MM.1S (cell line): ENCODE data around the gene CA10.

Experiments
- DNase-seq: peaks from one replicate; pipeline ENCODE4 v3.0.0-alpha.2; 2015
- H2AFZ ChIP-seq: fragments of 300-600 bp; sonication (generic); 2 replicates; pipeline ENCODE4 v1.6.0; 2016; ENCODE audit warnings: antibody characterized with exemption, low read length
- H3F3A ChIP-seq: fragments of 300-600 bp; sonication (generic); 2 replicates; pipeline ENCODE4 v1.6.1; 2016; ENCODE audit warnings: mild to moderate bottlenecking, antibody characterized with exemption, low read length, moderate library complexity, mixed read lengths; ENCODE audit not compliant: insufficient read depth
- H3K27ac ChIP-seq: fragments of 300-600 bp; sonication (generic); 2 replicates; pipeline ENCODE4 v1.5.1; 2016; ENCODE audit warnings: mild to moderate bottlenecking, low read length
- H3K27me3 ChIP-seq: fragments of 300-600 bp; sonication (generic); replicated peaks from 2 replicates; pipeline ENCODE4 v1.6.0; 2016; ENCODE audit warnings: low read length; ENCODE audit not compliant: insufficient read depth
- H3K36me3 ChIP-seq: fragments of 300-600 bp; sonication (generic); replicated peaks from 2 replicates; pipeline ENCODE4 v1.6.1; 2016; ENCODE audit warnings: mild to moderate bottlenecking, low read length, mixed read lengths; ENCODE audit not compliant: insufficient read depth
- H3K4me1 ChIP-seq: fragments of 300-600 bp; sonication (generic); 2 replicates; pipeline ENCODE4 v1.6.1; 2016; ENCODE audit warnings: low read length, mixed read lengths
- H3K4me2 ChIP-seq: fragments of 300-600 bp; sonication (generic); 2 replicates; pipeline ENCODE4 v1.6.0; 2016; ENCODE audit warnings: low read depth, low read length
- H3K4me3 ChIP-seq: fragments of 300-600 bp; sonication (generic); 2 replicates; pipeline ENCODE4 v1.5.1; 2016; ENCODE audit warnings: low read length, mixed read lengths
- H3K79me2 ChIP-seq: fragments of 300-600 bp; sonication (generic); 2 replicates; pipeline ENCODE4 v1.6.1; 2016; ENCODE audit warnings: mixed run types, low read length, mixed read lengths
- H3K9ac ChIP-seq: fragments of 300-600 bp; sonication (generic); 2 replicates; pipeline ENCODE4 v1.6.1; 2016; ENCODE audit warnings: low read length, mixed read lengths
- H3K9me2 ChIP-seq: fragments of 300-600 bp; sonication (generic); replicated peaks from 2 replicates; pipeline ENCODE4 v1.6.1; 2016; ENCODE audit warnings: mild to moderate bottlenecking, low read length, mixed read lengths; ENCODE audit not compliant: insufficient read depth
- H3K9me3 ChIP-seq: fragments of 300-600 bp; sonication (generic); replicated peaks from 2 replicates; pipeline ENCODE4 v1.6.1; 2016; ENCODE audit warnings: mild to moderate bottlenecking, low read length, mixed read lengths; ENCODE audit not compliant: insufficient read depth
- H4K20me1 ChIP-seq: fragments of 300-600 bp; sonication (generic); 2 replicates; pipeline ENCODE4 v1.6.1; 2016; ENCODE audit warnings: mild to moderate bottlenecking, low read length, moderate library complexity, mixed read lengths; ENCODE audit not compliant: insufficient read depth
- CTCF ChIP-seq: fragments of 300-600 bp; sonication (generic); IDR thresholded peaks from 2 replicates; pipeline ENCODE4 v1.5.1; 2016; ENCODE audit warnings: antibody characterized with exemption, low read length, mixed read lengths
- EZH2 ChIP-seq: fragments of 300-600 bp; sonication (generic); optimal IDR thresholded peaks from 2 replicates; pipeline ENCODE3; 2017; ENCODE audit warnings: low read depth, mild to moderate bottlenecking, antibody characterized with exemption, low read length, mixed read lengths
- EZH2phosphoT487 ChIP-seq: fragments of 300-600 bp; sonication (generic); IDR thresholded peaks from 2 replicates; pipeline ENCODE4 v1.6.1; 2018; ENCODE audit warnings: antibody characterized with exemption, low read length

The CA10 gene

GRCh38 chr17:52048137-52048898 lies 110.2 kb downstream of the CA10 start:
- Histone ChIP-seq H3K4me3 (no peak overlapping the region), H3K27me3 (no peaks in the 10 kb centered on the region), H3F3A (no peaks in the 10 kb centered on the region), H3K36me3 (no peaks in the 10 kb centered on the region), H4K20me1 (no peaks in the 10 kb centered on the region), H2AFZ (no peak overlapping the region), H3K9me3 (no peaks in the 10 kb centered on the region), H3K27ac (no peak overlapping the region), H3K9me2 (no peaks in the 10 kb centered on the region), H3K4me2 (no peak overlapping the region), H3K9ac (no peak overlapping the region), H3K79me2 (no peaks in the 10 kb centered on the region), H3K4me1 (0 out of 2 replicates have a peak, but pooled peaks cover 6% of the 10 kb centered on the region)
- no peak for DNase-seq
- no peak for TF ChIP-seq CTCF
- no peak for TF ChIP-seq EZH2
- no peak for TF ChIP-seq EZH2phosphoT487

- Histone ChIP-seq H3K36me3 (no peaks in the 10 kb centered on the region), H3K4me3 (no peak overlapping the region), H3F3A (no peaks in the 10 kb centered on the region), H3K9me3 (no peaks in the 10 kb centered on the region), H2AFZ (no peak overlapping the region), H3K27me3 (no peaks in the 10 kb centered on the region), H4K20me1 (no peaks in the 10 kb centered on the region), H3K9me2 (no peaks in the 10 kb centered on the region), H3K9ac (no peak overlapping the region), H3K4me2 (no peak overlapping the region), H3K79me2 (no peaks in the 10 kb centered on the region), H3K4me1 (0 out of 2 replicates have a peak, but pooled peaks cover 6% of the 10 kb centered on the region), H3K27ac (no peak overlapping the region)
- TF ChIP-seq CTCF (no peak), EZH2 (no peak), EZH2phosphoT487 (no peak)
- DNase-seq: no peak
Observed at GRCh38 chr17:52047086-52047485, 111.4 kb downstream of the CA10 start.

- no peaks in the 10 kb centered on the region for H4K20me1 ChIP-seq
- H3K4me2 ChIP-seq: no peak overlapping the region
- no peak for DNase-seq
- H3K36me3 ChIP-seq: no peaks in the 10 kb centered on the region
- H3F3A ChIP-seq: no peaks in the 10 kb centered on the region
- H3K27ac ChIP-seq: no peak overlapping the region
- H3K9me2 ChIP-seq: no peaks in the 10 kb centered on the region
- H3K79me2 ChIP-seq: no peaks in the 10 kb centered on the region
- no peaks in the 10 kb centered on the region for H3K27me3 ChIP-seq
- no peaks in the 10 kb centered on the region for H3K9me3 ChIP-seq
- no peak overlapping the region for H3K9ac ChIP-seq
- H3K4me1 ChIP-seq: no peaks in the 10 kb centered on the region
- no peak overlapping the region for H3K4me3 ChIP-seq
- no peak for TF ChIP-seq CTCF
- TF ChIP-seq EZH2: no peak
- no peak for TF ChIP-seq EZH2phosphoT487
- H2AFZ ChIP-seq: no peak overlapping the region
Observed at GRCh38 chr17:52041123-52041617, 117.3 kb downstream of the CA10 start.
